LNCaP clone FGC (cell line): ENCODE results near the gene SLC39A11.
"Not testable (repeated sequence)": the region's sequence is repeated elsewhere in the genome, so short reads cannot be mapped to it uniquely, and the experiment has no call there.

Experiments
- DNase-seq: peaks from one replicate; pipeline ENCODE4 v3.0.0-alpha.2; 2011; ENCODE audit warnings: low read depth
- H3K4me3 ChIP-seq: 2 replicates; pipeline ENCODE4 v1.5.1; 2011; ENCODE audit warnings: mild to moderate bottlenecking, low read depth, low read length, control low read depth
- TF ChIP-seq, protein P1 (sequence below): IDR thresholded peaks from 2 replicates; pipeline ENCODE4 v1.5.1; 2012; ENCODE audit warnings: mild to moderate bottlenecking; ENCODE audit not compliant: control insufficient read depth, insufficient read depth; ENCODE audit errors: extremely low read depth

The SLC39A11 gene

DNA sequence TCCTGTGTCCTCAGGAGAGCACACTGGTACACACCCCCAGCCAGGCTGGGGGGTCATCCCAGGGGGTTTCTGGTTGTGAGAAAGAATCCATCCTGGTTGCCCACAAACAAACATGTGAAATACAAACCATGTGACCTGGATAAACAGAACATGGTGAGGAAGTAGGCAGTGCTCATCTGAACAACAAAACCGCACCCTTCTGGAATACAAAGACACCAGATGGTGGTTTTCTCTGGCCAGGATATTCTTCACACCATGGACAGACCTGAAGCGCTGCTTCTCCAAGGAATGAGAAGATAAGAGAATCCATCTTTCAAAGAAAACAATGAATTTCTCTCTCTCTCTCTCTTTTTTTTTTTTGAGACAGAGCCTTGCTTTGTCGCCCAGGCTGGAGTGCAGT, 302.3 kb downstream of the SLC39A11 start:
- no peak for DNase-seq
- H3K4me3 ChIP-seq: no peak overlapping the region
- TF ChIP-seq, protein P1, sequence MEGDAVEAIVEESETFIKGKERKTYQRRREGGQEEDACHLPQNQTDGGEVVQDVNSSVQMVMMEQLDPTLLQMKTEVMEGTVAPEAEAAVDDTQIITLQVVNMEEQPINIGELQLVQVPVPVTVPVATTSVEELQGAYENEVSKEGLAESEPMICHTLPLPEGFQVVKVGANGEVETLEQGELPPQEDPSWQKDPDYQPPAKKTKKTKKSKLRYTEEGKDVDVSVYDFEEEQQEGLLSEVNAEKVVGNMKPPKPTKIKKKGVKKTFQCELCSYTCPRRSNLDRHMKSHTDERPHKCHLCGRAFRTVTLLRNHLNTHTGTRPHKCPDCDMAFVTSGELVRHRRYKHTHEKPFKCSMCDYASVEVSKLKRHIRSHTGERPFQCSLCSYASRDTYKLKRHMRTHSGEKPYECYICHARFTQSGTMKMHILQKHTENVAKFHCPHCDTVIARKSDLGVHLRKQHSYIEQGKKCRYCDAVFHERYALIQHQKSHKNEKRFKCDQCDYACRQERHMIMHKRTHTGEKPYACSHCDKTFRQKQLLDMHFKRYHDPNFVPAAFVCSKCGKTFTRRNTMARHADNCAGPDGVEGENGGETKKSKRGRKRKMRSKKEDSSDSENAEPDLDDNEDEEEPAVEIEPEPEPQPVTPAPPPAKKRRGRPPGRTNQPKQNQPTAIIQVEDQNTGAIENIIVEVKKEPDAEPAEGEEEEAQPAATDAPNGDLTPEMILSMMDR: no peak

GRCh38 chr17:72789711-72790110, 302.8 kb downstream of the SLC39A11 start:
- TF ChIP-seq, protein P1: no peak
- no peak for DNase-seq
- no peak overlapping the region for H3K4me3 ChIP-seq

DNA sequence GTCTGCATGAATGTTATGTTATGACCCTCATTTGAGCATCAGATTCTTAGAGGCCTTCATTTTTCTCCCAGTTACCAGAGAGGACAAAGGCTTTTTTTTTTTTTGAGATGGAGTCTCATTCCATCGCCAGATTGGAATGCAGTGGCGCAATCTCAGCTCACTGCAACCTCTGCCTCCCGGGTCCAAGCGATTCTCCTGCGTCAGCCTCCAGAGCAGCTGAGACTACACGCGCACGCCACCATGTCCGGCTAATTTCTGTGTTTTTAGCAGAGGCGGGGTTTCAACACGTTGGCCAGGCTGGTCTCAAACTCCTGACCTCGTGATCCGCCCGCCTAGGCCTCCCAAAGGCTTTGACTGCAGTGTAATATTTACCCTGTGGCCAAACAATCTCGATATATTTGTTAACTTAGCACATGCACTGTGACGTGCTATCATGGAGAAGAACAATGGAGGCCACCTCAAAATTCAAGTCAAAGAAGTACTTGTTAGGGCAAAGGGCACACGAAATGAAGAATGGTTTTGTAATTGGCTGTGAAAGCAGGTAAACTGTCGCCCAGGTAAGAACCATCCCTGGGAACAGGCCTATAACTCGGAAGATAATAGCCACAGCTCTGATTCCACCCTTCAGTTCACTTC, 303.4 kb downstream of the SLC39A11 start:
- TF ChIP-seq, protein P1: no peak
- DNase-seq: no peak
- H3K4me3 ChIP-seq: no peak overlapping the region

DNA sequence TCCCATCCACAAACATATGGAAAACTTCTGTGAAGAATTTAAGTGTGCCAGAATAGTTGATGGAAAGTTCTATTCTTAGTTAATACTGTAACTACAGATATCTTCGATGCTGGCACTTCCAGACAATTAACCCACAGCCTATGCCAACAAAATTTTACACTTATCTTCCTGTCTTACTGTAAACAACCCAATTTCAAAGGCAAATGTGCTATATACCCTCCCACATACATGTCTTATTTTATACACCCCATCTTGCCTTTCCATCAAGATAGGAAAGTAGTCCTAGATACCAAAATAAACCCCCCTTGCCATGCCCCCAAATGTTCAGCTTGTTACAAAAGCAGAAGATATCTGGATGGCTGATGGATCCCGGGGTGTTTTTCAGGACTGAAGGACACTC, 306.3 kb downstream of the SLC39A11 start:
- TF ChIP-seq, protein P1: no peak
- no peak for DNase-seq
- H3K4me3 ChIP-seq: no peak overlapping the region

- TF ChIP-seq, protein P1: no peak
- H3K4me3 ChIP-seq: no peak overlapping the region
- no peak for DNase-seq
Measured at GRCh38 chr17:72782985-72783701, 309.3 kb downstream of the SLC39A11 start.

GRCh38 chr17:72782437-72782836, 310.1 kb downstream of the SLC39A11 start:
- H3K4me3 ChIP-seq, DNase-seq: not testable (repeated sequence)

GRCh38 chr17:72778169-72779151, 314.0 kb downstream of the SLC39A11 start:
- no peak overlapping the region for H3K4me3 ChIP-seq
- TF ChIP-seq, protein P1: no peak
- no peak for DNase-seq
